ENCODE measurements around the gene CLEC16A.

CLEC16A gene

GRCh38 chr16:11066261-11066870 is 122.0 kb downstream of the CLEC16A start:
- no peak for DNase-seq (ENCODE audit: low read depth)
- no peak overlapping the region for H3K4me3 ChIP-seq (ENCODE audit: low read depth, low read length)
- TF ChIP-seq CTCF (conservative IDR thresholded peaks at IDR 0.05; ENCODE audit: low read depth, low read length), result no peak

GRCh38 chr16:11067266-11067665 is 122.9 kb downstream of the CLEC16A start:
- DNase-seq (ENCODE audit: low read depth), result no peak
- TF ChIP-seq CTCF (conservative IDR thresholded peaks at IDR 0.05; ENCODE audit: low read depth, low read length), result no peak
- no peak overlapping the region for H3K4me3 ChIP-seq (ENCODE audit: low read depth, low read length)

DNA sequence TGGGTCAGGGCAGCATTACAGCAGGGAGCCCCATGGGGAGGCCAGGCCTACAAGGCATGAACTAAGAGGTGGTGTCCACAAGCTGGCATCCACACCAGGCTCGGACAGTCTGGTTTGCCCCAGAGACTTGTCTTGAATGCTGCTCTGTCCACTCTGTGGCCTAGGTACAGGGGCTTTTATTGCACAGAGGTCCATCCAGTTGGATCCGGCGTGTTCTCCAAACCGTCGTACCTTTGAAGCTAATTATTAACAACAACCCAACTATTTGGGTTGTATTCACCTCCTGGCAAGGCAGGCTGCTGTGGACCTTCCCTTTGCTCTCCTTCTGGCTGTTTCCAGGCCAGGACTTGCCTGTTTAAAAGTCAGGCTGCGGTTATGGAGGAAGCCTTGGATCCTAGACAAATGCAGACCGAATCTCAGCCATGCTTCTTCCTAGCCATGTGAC is 123.4 kb downstream of the CLEC16A start:
- no peak overlapping the region for H3K4me3 ChIP-seq (ENCODE audit: low read depth, low read length)
- no peak for DNase-seq (ENCODE audit: low read depth)
- no peak for TF ChIP-seq CTCF (conservative IDR thresholded peaks at IDR 0.05; ENCODE audit: low read depth, low read length)

GRCh38 chr16:11071829-11072228 is 127.5 kb downstream of the CLEC16A start:
- DNase-seq (ENCODE audit: low read depth), result no peak
- no peak for TF ChIP-seq CTCF (conservative IDR thresholded peaks at IDR 0.05; ENCODE audit: low read depth, low read length)

DNA sequence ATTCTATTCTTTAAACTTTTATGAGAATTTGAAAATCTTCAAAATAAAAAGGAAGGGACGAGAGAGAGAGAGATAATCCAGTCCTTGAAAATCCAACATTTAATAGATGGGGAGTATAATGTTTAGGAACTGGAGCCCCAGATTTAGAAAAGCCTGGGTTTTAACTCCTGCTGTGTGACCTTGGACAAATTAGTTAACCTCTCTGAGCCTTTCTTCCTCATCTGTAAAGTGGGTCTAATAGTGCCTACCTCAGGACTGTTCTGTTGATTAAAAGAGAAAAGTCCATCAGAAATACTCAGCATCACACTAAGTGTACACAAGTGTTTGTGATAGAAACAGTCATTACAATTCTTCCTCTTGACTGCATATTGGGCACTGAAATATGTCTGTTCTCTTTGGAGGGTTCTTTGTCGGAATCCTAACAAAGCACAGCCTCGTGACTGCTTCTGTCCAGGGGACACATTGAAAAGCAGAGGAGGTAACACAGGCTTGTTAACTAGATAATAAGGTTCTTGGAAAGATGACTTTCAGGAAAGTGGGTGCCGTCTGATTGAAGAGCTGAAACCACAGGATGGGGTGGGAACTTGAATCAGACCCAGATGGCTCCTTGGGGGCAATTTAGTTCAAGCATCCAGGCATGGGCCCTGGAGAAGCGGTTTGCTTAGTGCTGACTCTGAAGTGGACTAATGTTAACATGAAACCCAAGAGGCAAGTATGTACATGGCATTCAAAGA is 128.2 kb downstream of the CLEC16A start:
- no peak for DNase-seq (ENCODE audit: low read depth)
- TF ChIP-seq CTCF (conservative IDR thresholded peaks at IDR 0.05; ENCODE audit: low read depth, low read length), result no peak

More at GRCh38 chr16:11071829-11072228, 127.5 kb downstream of the CLEC16A start:
- H3K4me3 ChIP-seq (ENCODE audit: low read depth, low read length), result no peak overlapping the region

DNA sequence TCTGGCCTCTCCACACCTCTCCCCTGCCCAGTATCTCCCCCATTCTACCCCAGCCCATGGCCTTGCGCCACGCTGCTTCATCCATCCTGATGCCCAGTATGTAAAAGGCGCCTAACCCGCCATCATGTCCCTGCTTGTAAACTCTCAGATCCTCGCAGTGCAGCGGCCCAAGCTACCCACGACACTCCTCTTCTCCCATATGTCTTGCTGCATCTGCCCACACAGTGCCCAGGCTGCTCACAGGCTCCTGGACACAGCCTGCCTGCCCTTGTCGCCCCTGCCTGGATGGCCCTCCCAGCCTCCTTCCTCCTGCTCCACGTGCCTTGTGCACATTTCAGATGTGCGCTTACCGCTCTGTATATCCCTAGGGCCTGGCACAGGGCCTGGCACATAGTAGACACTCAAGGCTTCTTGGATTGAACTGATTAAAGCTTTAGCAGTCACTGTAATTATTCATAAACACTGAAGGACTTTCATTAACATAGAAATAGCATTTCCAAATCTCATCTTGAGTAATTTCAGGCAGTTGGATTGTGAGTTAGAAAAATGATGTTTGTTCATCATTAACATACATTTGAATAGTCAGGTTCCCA is 129.1 kb downstream of the CLEC16A start:
- no peak for DNase-seq (ENCODE audit: low read depth)
- H3K4me3 ChIP-seq (ENCODE audit: low read depth, low read length), result no peak overlapping the region
- TF ChIP-seq CTCF (conservative IDR thresholded peaks at IDR 0.05; ENCODE audit: low read depth, low read length), result no peak

More for the DNA sequence above, 128.2 kb downstream of the CLEC16A start:
- H3K4me3 ChIP-seq (ENCODE audit: low read depth, low read length), result no peak overlapping the region
